GM19372 (cell line): Measurements from ENCODE around the gene DVL1.
"Not testable (repeated sequence)": the region's sequence is repeated elsewhere in the genome, so short reads cannot be mapped to it uniquely, and the experiment has no call there.

Experiments used
- ATAC-seq: cut with Tn5 transposase; IDR thresholded peaks from one replicate; pipeline ENCODE4 v1.9.1; 2021; ENCODE audit warnings: mild to moderate bottlenecking, low read depth, moderate library complexity; ENCODE audit not compliant: unreplicated experiment

DVL1 gene

DNA sequence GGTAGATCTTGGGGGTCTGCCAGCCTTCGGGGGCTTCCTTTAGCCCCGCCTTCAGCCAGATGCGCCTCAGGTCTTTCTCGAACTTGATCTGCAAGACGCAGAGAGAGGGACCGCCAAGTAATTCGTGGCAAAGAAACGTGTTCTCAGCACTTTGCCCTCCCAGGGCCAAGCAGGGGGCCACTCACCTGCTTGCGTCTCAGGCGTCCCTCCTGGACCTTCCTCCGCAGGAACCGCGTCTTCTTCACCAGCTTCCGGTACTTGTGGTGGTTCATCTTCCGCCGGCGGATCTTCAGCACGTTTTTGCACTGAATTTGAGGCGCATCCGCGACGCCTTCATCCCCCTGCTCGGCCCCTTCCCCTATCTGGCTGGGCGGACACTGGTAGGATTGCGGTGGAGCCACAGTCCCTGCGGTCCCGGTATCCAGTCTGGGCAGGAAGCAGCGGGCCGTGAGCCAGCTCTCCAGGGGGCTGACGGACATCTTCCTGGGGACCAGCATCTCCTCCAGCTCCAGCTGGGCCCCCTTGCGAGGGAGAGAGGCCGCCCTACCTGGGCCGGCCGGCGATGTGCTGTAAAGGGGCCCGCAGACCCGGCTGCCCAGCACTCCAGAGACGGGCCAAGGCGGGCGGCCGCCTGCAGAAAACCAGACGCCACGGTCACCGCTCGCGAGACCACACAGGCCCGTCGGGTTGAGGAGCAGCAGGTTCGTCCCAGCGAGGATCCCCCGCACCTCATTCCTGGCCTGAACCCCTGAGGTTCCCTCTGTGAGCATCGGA is 24.8 kb upstream of the DVL1 start:
- no peak for ATAC-seq

DNA sequence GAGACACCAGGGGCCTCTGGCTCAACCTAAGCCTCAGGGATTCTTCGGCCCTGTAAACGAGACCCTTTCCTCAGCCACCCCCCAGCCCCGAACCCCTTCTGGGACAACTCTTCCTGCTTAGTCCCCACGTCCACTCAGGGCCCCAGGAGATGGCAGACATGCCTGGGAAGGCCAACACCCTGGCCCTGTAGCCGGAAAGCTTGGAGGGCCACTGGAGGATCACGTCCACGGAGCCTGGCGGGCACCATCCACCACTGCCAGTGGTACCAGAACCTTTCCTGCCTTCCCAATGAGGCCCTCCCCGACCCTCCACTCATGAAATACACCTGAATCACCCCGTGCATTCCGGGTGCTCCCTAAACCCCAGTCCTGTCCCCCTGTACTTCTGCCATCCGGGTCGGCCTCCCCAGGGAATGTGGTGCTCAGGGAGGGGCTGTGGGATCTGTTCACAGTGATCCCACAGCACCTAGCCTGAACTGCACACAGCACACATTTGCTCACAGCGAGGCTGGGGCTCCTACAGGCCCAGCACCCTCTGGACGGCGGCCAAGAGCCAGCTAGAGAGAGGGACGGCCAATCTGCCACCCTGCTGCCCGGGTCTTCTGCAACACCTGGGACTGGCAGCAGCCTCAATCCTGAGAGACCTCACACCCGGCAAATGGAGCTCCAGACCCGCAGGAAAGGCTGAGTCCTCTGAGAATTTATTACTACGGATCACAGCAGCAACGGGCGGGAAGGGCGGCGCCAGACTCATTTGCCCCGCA is 24.0 kb upstream of the DVL1 start:
- no peak for ATAC-seq

DNA sequence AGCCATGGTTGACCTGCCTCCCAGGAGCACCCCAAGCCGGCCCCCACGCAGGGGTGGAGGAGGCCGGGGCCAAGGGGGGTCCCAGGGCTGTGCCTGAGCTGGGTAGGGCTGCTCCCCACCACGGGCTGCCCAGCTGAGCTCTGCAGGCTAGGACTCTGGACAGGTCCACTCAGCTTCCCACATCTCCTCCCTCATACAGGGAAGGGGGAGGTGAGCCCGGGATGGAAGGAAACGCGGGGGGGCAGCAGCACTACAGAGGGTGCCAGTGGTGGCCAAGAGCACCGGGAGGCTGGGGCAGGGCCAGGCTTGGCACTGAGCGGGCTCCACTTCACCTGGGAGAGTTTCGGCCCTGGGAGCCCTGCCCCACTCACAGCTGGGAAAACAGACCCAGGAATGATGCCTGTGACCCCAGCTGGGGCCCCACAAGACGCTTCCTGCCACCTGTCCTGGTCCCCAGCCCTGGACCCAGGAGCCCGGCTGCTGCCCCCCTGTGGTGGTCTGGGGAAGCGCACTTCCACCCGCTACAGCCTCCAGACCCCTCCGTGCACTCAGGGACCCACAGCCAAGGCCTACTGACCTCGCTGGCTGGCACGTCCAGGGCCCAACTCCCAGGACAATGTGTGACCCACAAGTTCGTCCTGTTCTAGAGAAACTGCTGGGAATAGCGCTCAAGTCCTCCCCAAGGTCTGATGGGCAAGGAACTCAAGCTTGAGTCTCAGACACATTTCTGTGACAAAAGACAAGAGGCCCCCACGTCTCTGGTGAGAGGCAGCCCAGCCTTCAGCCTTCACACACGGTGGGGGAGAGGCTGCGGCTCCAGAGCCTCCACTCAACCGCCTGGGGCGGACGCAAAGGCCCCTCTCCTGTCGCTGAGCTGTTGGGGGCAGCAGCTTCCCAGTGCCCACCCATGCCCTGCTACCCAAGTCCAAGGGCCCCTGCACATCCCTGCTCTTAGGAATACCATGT is 22.8 kb upstream of the DVL1 start:
- no peak for ATAC-seq

DNA sequence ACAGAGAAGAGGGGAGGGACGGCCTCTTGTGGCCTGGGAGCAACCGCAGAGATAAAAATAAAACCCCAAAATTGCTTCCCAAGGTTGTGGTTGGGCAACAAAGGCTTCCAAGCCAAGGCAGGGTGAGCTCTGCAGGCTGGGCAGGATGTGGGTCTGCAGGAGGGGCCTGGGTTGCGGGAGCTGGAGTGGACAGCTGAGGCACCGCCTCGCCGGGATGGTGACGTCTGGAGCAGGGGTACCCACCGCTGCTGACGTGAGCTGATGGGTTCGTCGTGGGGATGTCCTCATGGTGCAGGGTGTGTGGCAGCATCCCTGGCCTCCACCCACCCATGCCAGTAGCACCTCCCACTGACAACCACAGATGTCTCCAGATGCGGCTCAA is 22.1 kb upstream of the DVL1 start:
- ATAC-seq = no peak

DNA sequence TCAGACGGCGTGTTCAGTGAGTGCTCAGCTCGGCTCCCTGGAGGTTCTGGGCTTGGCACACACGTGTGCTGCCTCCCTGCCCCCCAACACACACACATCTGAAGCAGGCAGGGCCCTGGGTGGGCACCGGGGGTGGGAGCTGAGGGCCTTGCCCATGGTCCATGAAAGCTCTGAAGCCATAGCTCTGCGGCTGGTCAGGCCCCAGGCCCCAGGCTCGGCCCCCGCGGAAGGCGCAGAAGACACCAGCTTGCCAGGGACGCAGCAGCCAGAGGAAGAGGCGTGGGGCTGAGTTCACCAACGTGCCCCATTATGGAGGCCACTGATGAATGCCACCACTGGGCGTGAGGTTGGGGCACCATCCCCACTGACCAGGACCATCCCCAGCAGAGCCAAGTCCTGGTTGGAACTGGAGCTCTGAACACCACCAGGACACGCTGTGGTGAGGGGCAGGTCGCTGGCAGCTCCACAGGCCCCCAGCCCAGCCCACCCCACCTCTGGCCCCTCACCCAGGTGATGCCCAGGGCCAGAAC is 21.6 kb upstream of the DVL1 start:
- ATAC-seq = no peak

DNA sequence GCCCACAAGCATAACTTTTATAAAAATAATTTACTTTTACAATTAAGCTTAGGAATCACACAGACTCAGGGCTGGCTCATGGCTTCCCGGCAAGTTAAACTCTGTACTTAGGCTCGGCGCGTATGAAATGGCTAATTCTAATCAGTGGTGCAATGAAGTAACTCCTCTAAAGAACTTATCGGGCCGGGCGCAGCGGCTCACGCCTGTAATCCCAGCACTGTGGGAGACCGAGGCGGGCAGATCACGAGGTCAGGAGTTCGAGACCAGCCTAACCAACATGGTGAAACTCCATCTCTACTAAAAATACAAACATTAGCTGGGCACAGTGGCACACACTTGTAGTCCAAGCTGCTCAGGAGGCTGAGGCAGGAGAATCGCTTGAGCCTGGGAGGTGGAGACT is 20.9 kb upstream of the DVL1 start:
- not testable (repeated sequence) for ATAC-seq

DNA sequence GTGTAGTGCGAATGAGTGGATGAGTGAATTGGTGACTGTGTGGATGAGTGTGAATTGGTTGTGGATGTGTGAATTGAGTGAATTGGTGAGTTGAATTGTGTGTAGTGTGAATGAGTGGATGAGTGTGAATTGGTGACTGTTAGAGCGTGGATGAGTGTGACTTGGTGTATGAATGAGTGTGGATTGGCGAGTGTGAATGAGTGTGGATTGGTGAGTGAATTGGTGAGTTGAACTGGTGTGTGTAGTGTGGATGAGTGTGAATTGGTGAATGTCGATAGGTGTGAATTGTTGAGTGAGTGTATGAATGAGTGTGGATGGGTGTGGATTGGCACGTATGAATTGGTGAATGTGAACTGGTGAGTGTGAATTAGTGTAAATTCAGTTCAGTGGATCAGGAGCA is 18.1 kb upstream of the DVL1 start:
- ATAC-seq = no peak

DNA sequence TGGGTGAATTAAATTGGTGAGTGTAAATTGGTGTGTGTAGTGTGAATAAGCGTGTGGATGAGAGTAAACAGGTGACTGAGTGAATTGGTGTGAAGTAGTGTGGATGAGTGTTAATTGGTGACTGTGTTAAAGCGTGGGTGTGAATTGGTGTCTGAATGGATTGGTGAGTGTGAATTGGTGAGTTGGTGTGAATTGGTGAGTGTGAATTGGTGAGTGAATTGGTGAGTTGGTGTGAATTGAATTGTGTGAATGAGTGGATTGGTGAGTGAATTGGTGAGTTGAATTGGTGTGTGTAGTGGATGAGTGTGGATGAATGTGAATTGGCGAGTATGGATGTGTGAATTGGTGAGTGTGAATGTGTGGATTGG is 17.5 kb upstream of the DVL1 start:
- ATAC-seq = no peak

DNA sequence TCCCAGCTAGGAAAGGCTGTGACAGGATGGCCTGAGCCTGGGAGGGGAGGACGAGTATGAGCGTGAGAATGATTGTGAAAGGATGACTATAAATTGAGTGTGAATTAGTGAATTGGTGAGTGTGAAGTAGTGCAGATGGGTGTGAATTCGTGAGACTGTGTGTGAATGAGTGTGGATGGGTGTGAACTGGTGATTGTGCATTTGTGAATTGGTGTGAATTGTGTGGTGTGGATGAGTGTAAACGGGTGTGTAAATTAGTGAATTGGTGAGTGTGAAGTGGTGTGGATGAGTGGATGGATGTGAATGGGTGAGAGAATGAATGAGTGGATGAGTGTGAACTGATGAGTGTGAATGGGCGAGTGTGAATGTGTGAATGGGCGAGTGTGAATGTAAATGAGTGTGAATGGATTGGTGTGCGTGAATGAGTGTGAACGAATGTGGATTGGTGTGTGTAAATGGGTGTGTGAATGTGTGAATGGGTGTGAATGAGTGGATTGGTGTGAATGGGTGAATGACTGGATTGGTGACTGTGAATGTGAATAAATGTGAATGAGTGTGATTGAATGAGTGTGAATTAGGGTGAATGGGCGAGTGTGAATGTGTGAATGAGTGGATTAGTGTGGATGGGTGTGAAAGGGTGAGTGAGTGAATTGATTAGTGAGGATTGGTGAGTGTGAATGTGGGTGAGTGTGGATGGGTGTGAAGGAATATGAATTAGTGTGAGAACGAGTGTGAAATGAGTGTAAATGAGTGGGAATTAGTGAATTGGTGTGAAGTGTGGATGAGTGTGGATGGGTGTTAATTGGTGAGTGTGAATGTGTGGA is 16.9 kb upstream of the DVL1 start:
- no peak for ATAC-seq

DNA sequence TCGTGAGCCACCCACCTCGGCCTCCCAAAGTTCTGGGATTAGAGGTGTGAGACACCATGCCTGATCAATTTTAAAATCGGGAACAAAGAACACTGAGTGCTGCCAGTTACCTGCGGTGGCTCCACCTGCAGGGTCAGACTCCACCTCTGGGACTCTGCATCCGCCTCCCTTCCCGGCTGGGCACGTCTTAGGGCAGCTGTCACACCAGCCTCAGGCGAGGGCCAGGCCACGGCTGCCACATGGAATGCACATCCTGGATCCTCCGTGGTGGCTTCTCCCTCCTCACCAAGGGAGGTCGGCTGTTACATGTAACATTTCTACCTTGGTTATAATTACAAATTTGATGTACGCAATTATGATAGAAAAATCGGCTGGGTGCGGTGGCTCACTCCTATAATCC is 15.0 kb upstream of the DVL1 start:
- no peak for ATAC-seq

DNA sequence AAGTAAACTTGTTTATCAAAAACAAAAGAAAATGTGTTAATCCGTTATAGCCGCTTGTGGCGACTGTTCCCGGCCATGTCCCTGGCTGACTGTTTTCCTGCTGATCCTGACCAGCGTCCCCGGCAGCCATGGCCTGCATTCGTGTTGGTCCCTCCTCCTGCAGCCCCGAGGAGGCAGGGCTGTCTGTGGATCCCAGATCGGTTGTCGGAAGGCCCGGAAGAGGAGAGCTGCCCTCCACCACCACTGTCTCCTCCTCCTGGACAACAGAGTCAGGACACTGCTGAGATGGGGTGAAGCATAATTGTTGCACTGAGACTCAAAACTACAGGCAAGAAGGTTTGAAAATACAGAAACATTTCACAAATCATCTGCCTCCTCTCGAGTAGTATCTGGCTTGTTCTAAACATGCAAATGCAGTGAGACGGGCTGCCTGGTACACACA is 12.8 kb upstream of the DVL1 start:
- ATAC-seq = no peak

DNA sequence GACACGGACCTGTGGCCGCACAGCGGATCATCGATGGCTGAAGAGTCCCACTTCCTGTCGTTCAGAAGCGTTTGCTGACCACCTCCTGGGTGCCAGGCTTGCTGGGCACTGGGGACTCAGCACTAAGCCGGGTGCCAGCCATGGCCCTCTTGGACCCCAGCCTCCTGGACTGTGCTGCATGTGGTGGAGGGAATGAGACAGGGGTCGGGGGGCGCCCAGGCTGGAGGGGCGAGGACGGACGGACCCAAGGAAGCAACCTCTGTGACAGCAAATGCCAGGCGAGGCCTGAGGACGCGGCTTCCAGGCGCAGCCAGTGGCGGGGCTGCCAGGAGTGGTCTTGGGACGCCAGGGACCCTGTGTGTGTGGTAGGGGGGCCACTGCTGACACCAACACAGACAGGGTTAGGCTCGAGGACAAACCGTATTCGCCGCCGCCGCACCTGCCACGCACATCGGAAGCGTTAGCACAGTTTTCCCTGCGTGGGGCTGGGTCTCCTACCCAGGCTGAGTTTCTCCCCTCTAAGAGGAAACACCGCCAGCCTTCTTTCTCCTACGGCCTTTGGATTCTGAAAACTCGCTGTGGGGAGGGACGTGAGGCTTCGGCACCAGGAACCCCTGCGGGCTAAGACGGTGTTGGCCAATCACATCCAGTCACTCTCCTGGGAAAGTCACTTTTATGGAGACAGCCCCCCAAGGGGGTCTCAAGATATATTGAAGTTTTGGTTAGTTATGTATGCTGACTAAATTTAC is 12.2 kb upstream of the DVL1 start:
- ATAC-seq = no peak

DNA sequence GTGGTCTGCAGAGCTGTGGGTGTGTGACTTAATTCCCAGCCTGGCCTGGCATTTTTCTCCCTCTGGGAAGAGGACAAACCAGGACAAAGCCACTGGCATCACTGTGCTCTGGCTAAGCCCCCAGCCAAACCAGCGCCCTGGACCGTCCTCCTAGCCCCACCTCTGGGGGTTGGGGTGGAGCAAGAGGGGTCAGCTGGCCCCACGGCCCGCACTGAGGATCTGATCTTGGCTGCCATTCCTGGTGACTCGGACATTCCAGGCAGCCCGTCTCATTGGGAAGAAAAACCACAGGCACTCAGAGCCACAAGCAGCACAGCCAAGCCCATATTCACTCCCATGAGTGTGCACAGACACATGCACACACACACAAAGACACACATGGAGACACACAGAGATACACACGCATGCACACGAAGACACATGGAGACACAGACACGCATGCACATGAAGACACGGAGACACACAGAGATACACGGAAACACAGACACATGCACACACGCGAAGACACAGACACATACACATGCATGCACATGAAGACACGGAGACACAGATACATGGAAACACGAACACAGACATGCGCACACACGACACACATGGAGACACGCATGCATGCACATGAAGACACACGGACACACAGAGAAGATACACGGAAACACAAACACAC is 11.4 kb upstream of the DVL1 start:
- ATAC-seq = no peak

DNA sequence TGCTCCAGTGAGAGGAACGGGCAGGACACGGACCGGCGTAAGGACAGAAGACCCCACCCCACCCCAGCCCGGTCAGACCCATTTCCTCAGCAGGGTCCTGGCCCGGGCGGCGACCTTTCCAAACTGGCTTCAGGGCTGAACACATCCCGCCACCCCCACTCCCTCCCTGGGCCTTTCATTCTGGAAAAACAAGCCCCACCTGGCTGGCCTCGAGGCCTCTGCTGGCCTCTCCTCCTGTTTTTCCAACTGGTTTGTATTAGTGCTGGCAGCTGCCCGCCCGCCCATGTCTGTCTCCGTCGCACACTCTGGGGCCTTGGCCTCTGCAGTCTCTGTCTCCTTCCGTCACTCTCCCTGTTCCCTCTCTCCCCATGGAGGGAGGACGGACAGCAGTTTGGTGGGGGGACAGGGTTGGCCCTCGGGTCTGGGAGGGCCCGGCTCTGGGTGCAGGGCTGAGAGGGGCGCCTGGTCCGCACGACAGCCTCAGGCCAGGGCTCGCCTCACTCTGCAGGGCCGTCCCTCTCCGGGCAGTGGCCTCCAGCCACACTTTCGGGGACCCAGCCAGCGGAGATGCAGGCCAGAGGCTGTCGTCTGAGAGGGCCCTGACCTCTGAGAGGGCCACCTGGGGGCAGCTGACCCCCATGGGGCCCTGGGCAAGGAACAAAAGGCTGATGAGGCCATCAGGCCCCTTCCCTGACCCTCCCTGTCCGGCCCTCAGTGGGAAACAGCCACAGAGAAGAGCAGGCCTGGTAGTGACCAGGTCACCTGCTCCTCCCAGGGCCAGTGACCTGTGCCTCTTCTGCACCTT is 10.6 kb upstream of the DVL1 start:
- no peak for ATAC-seq

DNA sequence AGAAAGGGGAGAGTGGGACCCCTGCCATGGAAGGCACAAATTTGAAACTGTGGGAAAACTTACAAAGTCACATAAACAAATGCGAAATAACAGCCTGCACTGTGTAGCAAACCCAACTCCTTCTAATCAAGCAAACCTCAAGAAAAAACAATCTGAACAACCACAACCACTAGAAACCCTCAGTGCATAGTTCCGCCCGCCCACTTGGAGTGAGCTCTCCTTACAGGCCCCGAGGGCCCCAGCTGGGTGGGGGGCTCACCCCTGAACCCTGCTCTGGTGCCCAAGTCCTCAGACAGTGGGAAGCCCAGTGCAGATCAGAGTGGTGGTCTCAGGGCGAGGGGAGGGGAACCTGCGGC is 10.1 kb upstream of the DVL1 start:
- ATAC-seq = no peak

DNA sequence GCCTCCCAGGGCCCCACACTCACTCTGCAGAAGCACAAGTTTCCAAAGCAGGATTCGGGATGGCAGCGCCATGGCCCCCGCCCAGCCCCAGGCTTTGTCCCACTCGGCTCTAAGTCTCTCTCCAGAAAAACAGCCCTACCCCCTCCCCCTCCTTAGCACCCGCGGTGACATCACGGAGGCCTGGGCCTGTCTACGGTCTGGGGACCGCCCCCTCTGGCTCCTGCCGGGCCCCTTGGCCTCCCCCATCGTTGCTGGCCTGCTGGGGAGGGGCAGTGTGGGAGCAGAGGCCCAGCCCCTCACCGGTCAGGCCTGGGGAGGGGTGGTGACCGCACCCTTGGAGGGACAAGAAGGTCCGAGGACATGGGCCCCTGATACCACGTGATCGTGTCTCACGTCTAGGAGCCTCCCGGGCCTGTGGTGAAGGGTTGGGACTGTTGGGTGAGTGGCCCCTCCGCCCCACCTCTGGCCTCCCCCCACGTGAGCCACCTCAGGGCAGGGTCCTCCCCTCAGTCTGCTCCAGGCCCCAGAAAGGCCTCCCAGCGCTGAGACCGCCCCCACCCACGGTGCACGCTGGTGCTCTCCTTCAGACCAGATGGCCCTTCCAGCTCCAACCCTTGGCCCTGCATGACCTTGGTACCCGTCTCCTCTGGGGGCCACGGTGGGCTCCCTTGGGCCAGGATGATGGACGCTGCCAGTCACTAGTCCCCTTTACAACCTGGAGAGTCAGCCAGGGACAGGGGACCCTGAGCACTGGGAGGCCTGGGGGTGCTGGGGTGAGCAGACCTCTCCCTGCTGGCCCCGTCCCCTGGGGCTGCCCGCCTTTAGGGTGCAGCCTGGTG is 9.4 kb upstream of the DVL1 start, which contains the start of gene MXRA8:
Gene MXRA8, minus strand, starts transcription at position 123 of the 839 bp plus-strand sequence. Its CDS starts 51 bp downstream, at position 72.
- no peak for ATAC-seq

DNA sequence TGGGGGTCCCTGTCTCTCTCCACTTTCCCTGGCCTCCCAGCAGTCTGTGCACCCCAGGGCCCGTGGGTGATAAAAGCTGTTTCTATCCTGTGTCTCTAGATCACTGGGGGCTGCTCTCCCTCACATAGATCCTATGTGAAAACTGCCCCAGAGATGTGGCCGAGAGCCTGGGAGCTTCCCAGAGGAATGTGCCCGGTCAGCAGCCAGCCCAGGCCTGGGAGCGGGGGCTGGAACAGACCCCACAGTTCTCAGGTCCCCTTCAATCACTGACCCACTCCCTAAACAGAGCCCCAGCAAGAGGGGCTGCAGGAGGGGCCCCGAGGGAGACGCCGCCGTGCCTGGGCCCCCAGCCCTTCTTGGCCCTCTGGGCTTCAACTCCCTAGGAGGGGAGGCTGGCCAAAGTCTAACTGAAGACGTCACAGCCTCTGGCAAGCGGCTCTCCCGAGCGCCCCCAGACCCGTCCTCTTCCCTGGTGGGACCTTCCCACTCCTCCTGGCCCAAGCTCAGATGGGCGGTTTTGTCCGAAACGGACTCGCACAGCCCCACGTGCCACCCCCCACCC is 8.7 kb upstream of the DVL1 start:
- ATAC-seq = no peak
